ENCODE data around the gene NOA1. TPM values are rescaled to one million over a fixed set of nuclear protein-coding genes. Genes with fewer than 3 reads are reported as not detected.
"Not testable (repeated sequence)": the region's sequence is repeated elsewhere in the genome, so short reads cannot be mapped to it uniquely, and the experiment has no call there.

The NOA1 gene
- total RNA-seq, 2 experiments from 2014 or later: 21.7 to 24.7 TPM

DNA sequence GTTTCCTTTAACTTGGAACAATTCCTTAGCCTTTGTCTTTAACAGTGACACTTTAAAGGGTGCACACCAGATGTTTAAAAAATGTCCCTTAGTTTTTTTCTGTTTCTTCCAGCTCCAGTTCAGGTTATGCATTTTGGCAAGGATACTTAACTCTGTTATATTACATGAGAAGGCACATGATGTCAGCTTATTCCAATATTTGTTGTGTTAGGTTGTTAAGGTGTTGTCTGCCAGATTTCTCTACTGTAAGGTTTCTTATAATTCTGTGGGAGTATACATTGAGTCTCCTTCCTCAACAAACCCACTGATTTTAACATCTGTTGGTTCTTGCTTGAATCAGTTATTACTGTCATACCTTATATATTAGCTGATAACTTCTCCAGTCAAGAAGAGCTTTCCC lies 36.4 kb downstream of the NOA1 start:
- Mint-ChIP-seq H3K27me3 (no peaks in the 10 kb centered on the region), H3K4me1 (no peaks in the 10 kb centered on the region), H3K27ac (no peak overlapping the region), H3K36me3 (ENCODE audit: low read depth) (peaks cover 13% of the 10 kb centered on the region), H3K4me3 (no peak overlapping the region), H3K9me3 (no peaks in the 10 kb centered on the region)
- no peak for DNase-seq
- CTCF ChIA-PET: interaction anchor here (0.8 kb wide), 1 partner anchor 60 kb away, joined by 3 read pairs; no protein-coding TSS in a partner anchor
- POLR2A ChIA-PET: interaction anchor here (0.6 kb wide), 1 partner anchor 14 kb away, joined by 5 read pairs; no protein-coding TSS in a partner anchor

GRCh38 chr4:56940403-56940802 lies 37.0 kb downstream of the NOA1 start:
- ChIA-PET POLR2A (no interaction called here), CTCF (no interaction called here)
- no peak overlapping the region for H3K27ac Mint-ChIP-seq
- DNase-seq: no peak
- H3K27me3 Mint-ChIP-seq: no peaks in the 10 kb centered on the region
- H3K36me3 Mint-ChIP-seq (ENCODE audit: low read depth): peaks cover 13% of the 10 kb centered on the region
- H3K9me3 Mint-ChIP-seq: no peaks in the 10 kb centered on the region
- no peak overlapping the region for H3K4me3 Mint-ChIP-seq
- H3K4me1 Mint-ChIP-seq: no peaks in the 10 kb centered on the region

GRCh38 chr4:56939826-56940225 lies 37.6 kb downstream of the NOA1 start:
- DNase-seq, H3K27ac Mint-ChIP-seq, POLR2A ChIA-PET, H3K9me3 Mint-ChIP-seq, H3K27me3 Mint-ChIP-seq, H3K4me1 Mint-ChIP-seq, H3K4me3 Mint-ChIP-seq: not testable (repeated sequence)
- CTCF ChIA-PET: interaction anchor here (0.5 to 0.6 kb wide), 2 partner anchors 26 to 1449 kb away, joined by 3 to 4 read pairs; no protein-coding TSS in a partner anchor
- peaks cover 13% of the 10 kb centered on the region for H3K36me3 Mint-ChIP-seq (ENCODE audit: low read depth)

DNA sequence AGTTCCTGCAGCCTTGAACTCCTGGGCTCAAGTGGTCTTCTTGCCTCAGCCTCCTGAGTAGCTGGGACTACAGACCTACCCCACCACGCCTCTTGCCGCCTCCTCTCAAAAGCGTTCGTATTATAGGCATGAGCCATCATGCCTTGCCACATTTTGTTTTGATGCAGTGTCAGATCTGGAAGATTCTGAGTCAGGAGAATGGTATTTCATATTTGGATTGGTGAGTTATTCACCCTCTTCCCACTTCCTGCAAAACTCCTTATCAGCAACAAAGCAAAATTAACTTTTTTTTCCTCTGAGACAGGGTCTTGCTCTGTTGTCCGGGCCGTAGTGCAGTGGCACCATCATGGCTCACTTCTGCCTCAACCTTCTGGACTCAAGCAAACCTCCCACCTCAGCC lies 40.1 kb downstream of the NOA1 start:
- ChIA-PET POLR2A (no interaction called here), CTCF (no interaction called here)
- Mint-ChIP-seq H3K27me3 (no peaks in the 10 kb centered on the region), H3K36me3 (ENCODE audit: low read depth) (peaks cover 30% of the 10 kb centered on the region), H3K4me1 (peaks cover 6% of the 10 kb centered on the region), H3K27ac (no peak overlapping the region), H3K9me3 (no peaks in the 10 kb centered on the region), H3K4me3 (no peak overlapping the region)
- no peak for DNase-seq

- ChIA-PET CTCF (no interaction called here), POLR2A (no interaction called here)
- Mint-ChIP-seq H3K27ac (no peak overlapping the region), H3K4me3 (no peak overlapping the region), H3K27me3 (no peaks in the 10 kb centered on the region), H3K4me1 (peaks cover 23% of the 10 kb centered on the region), H3K36me3 (ENCODE audit: low read depth) (peaks cover 46% of the 10 kb centered on the region), H3K9me3 (no peaks in the 10 kb centered on the region)
- DNase-seq: no peak
Observed at GRCh38 chr4:56931924-56932323, 45.5 kb downstream of the NOA1 start.

DNA sequence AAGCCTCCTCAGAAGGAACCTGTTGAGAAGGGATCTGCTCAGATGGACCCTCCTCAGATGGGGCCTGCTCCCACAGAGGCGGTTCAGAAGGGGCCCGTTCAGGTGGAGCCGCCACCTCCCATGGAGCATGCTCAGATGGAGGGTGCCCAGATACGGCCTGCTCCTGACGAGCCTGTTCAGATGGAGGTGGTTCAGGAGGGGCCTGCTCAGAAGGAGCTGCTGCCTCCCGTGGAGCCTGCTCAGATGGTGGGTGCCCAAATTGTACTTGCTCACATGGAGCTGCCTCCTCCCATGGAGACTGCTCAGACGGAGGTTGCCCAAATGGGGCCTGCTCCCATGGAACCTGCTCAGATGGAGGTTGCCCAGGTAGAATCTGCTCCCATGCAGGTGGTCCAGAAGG lies 46.8 kb downstream of the NOA1 start:
- Mint-ChIP-seq H3K4me1 (peaks cover 23% of the 10 kb centered on the region), H3K36me3 (ENCODE audit: low read depth) (peaks cover 48% of the 10 kb centered on the region), H3K4me3 (no peak overlapping the region), H3K27me3 (no peaks in the 10 kb centered on the region), H3K27ac (peak overlapping the region; percentile 57), H3K9me3 (no peaks in the 10 kb centered on the region)
- DNase-seq: no peak
- ChIA-PET CTCF (no interaction called here), POLR2A (no interaction called here)

- POLR2A ChIA-PET: interaction anchor here (0.9 to 1.0 kb wide), 2 partner anchors 14 to 50 kb away, joined by 3 to 5 read pairs; partner anchors contain the start of gene NOA1
- no peak overlapping the region for H3K27ac Mint-ChIP-seq
Observed at GRCh38 chr4:56927196-56927595, 50.2 kb downstream of the NOA1 start.

GRCh38 chr4:56914977-56915376 lies 62.4 kb downstream of the NOA1 start:
- POLR2A ChIA-PET, H3K27ac Mint-ChIP-seq, H3K27me3 Mint-ChIP-seq, H3K9me3 Mint-ChIP-seq, DNase-seq, H3K4me3 Mint-ChIP-seq: not testable (repeated sequence)
- Mint-ChIP-seq H3K4me1 (peaks cover 53% of the 10 kb centered on the region), H3K36me3 (ENCODE audit: low read depth) (peaks cover 43% of the 10 kb centered on the region)
- CTCF ChIA-PET: interaction anchor here (0.6 kb wide), 1 partner anchor 48 kb away, joined by 5 read pairs; no protein-coding TSS in a partner anchor

More at GRCh38 chr4:56927196-56927595, 50.2 kb downstream of the NOA1 start:
- peaks cover 17% of the 10 kb centered on the region for H3K4me1 Mint-ChIP-seq
- no peak overlapping the region for H3K4me3 Mint-ChIP-seq
- DNase-seq: no peak
- CTCF ChIA-PET: interaction anchor here (0.5 to 0.6 kb wide), 2 partner anchors 1114 to 1619 kb away, joined by 3 read pairs; no protein-coding TSS in a partner anchor
- peaks cover 55% of the 10 kb centered on the region for H3K36me3 Mint-ChIP-seq (ENCODE audit: low read depth)
- no peaks in the 10 kb centered on the region for H3K9me3 Mint-ChIP-seq
- H3K27me3 Mint-ChIP-seq: no peaks in the 10 kb centered on the region

- CTCF ChIA-PET: interaction anchor here (0.6 kb wide), 1 partner anchor 49 kb away, joined by 5 read pairs; no protein-coding TSS in a partner anchor
- Mint-ChIP-seq H3K36me3 (ENCODE audit: low read depth) (peaks cover 44% of the 10 kb centered on the region), H3K9me3 (no peaks in the 10 kb centered on the region), H3K4me1 (peaks cover 55% of the 10 kb centered on the region), H3K27ac (no peak overlapping the region), H3K27me3 (no peaks in the 10 kb centered on the region), H3K4me3 (no peak overlapping the region)
- DNase-seq: no peak
- POLR2A ChIA-PET: no interaction called here
Observed at GRCh38 chr4:56914336-56914735, 63.1 kb downstream of the NOA1 start.

Other genes starting within 250 kb of the NOA1 start
- 1 to 10 TPM; 5.0 to 7.9 TPM for gene SPINK2, start 155.9 kb downstream of the NOA1 start, total RNA-seq
- gene REST, start 69.7 kb downstream of the NOA1 start, total RNA-seq: 10 to 100 TPM; 54.1 to 54.7 TPM
- gene POLR2B, start 1.3 kb upstream of the NOA1 start, total RNA-seq: 100 to 1,000 TPM; 113 to 117 TPM
- under 1 TPM; 0.19 to 0.27 TPM for gene IGFBP7, start 132.8 kb upstream of the NOA1 start, total RNA-seq

Measured in activated CD4-positive, alpha-beta T cell treated with anti-CD3 and anti-CD28 coated beads, Interleukin-2, amount 10 ng/mL, durations not matched to agents 7 days and 5 days (primary cell).